Measurements from ENCODE around the gene SAFB. TPM values are rescaled to one million over a fixed set of nuclear protein-coding genes. Genes with fewer than 3 reads are reported as not detected.

The SAFB gene
- total and polyA plus RNA-seq, 2 of the 13 experiments (the other 11 are each of a cell fraction or from before 2014, with no cell fraction given): 21.0 to 28.4 TPM

DNA sequence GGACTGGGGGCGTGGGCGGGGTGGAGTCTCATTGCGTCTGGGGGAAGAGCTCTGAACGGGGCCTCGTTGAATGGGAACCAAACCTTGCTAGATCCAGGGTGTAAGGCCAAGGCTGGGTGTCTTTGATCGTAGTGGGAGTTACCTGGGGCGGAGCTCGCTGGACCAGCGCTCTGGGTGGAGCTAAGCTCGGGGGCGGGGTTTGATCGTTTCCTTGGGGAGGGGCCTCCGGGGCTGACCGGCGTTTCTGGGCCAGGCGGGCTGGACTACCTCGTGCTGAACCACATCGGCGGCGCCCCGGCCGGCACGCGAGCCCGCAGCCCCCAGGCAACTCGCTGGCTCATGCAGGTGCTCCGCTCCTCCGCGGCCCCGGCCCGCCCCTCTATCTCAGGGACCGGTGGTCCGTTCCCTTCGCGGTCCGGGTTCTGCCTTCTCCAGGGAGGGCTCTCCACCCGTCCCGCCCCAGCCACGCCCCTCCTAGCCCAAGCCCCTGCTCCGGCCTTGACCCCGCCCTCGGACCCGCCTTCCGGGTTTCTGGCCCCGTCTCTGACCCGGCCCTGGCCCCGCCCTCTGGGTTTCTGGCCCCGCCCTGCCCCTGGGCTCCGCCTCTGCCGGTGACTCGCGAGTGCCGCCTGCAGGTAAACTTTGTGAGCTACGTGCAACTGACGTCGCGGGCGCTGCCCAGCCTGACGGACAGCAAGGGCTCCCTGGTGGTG is 63.9 kb downstream of the SAFB start (continued):
- TF ChIP-seq, protein P1, sequence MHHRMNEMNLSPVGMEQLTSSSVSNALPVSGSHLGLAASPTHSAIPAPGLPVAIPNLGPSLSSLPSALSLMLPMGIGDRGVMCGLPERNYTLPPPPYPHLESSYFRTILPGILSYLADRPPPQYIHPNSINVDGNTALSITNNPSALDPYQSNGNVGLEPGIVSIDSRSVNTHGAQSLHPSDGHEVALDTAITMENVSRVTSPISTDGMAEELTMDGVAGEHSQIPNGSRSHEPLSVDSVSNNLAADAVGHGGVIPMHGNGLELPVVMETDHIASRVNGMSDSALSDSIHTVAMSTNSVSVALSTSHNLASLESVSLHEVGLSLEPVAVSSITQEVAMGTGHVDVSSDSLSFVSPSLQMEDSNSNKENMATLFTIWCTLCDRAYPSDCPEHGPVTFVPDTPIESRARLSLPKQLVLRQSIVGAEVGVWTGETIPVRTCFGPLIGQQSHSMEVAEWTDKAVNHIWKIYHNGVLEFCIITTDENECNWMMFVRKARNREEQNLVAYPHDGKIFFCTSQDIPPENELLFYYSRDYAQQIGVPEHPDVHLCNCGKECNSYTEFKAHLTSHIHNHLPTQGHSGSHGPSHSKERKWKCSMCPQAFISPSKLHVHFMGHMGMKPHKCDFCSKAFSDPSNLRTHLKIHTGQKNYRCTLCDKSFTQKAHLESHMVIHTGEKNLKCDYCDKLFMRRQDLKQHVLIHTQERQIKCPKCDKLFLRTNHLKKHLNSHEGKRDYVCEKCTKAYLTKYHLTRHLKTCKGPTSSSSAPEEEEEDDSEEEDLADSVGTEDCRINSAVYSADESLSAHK (CRISPR knock-in tag; IDR thresholded peaks at IDR 0.05; ENCODE audit: borderline replicate concordance): no peak
- TF ChIP-seq MYNN (CRISPR knock-in tag; IDR thresholded peaks at IDR 0.05; ENCODE audit: low read depth) (no peak), KLF9 (CRISPR knock-in tag; IDR thresholded peaks at IDR 0.05; ENCODE audit: low read depth) (no peak), MTF2 (CRISPR knock-in tag; IDR thresholded peaks at IDR 0.05; ENCODE audit: borderline replicate concordance) (no peak), ZNF619 (CRISPR knock-in tag; IDR thresholded peaks at IDR 0.05) (peak; percentile 81; the same call in 1 of the 2 replicates), ZNF350 (CRISPR knock-in tag; IDR thresholded peaks at IDR 0.05; ENCODE audit: borderline replicate concordance, low read depth) (0 out of 2 replicates have a peak, but pooled peaks have one; percentile 32), ASH2L (IDR thresholded peaks at IDR 0.05; ENCODE audit: insufficient read length, low read depth, low read length) (no peak), ZKSCAN8 (CRISPR knock-in tag; IDR thresholded peaks at IDR 0.05; ENCODE audit: borderline replicate concordance) (no peak), BRCA1 (CRISPR knock-in tag; IDR thresholded peaks at IDR 0.05) (no peak), ZNF430 (CRISPR knock-in tag; IDR thresholded peaks at IDR 0.05) (no peak), U2AF2 (IDR thresholded peaks at IDR 0.05; ENCODE audit: low read depth, low read length) (no peak), SMAD9 (CRISPR knock-in tag; IDR thresholded peaks at IDR 0.05) (no peak), POLR2AphosphoS5 (IDR thresholded peaks at IDR 0.05; ENCODE audit: low read depth, low read length) (peak; percentile 57), ZSCAN9 (CRISPR knock-in tag; IDR thresholded peaks at IDR 0.05; ENCODE audit: borderline replicate concordance) (no peak), DMAP1 (CRISPR knock-in tag; IDR thresholded peaks at IDR 0.05) (no peak; the same call in 1 of the 2 replicates), NCOA2 (CRISPR knock-in tag; IDR thresholded peaks at IDR 0.05) (no peak), ZNF7 (CRISPR knock-in tag; IDR thresholded peaks at IDR 0.05) (no peak), NAIF1 (CRISPR knock-in tag; IDR thresholded peaks at IDR 0.05; ENCODE audit: borderline replicate concordance) (no peak)
- TF ChIP-seq, protein P2, sequence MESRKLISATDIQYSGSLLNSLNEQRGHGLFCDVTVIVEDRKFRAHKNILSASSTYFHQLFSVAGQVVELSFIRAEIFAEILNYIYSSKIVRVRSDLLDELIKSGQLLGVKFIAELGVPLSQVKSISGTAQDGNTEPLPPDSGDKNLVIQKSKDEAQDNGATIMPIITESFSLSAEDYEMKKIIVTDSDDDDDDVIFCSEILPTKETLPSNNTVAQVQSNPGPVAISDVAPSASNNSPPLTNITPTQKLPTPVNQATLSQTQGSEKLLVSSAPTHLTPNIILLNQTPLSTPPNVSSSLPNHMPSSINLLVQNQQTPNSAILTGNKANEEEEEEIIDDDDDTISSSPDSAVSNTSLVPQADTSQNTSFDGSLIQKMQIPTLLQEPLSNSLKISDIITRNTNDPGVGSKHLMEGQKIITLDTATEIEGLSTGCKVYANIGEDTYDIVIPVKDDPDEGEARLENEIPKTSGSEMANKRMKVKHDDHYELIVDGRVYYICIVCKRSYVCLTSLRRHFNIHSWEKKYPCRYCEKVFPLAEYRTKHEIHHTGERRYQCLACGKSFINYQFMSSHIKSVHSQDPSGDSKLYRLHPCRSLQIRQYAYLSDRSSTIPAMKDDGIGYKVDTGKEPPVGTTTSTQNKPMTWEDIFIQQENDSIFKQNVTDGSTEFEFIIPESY (CRISPR knock-in tag; IDR thresholded peaks at IDR 0.05): no peak
- TF ChIP-seq, protein P3, sequence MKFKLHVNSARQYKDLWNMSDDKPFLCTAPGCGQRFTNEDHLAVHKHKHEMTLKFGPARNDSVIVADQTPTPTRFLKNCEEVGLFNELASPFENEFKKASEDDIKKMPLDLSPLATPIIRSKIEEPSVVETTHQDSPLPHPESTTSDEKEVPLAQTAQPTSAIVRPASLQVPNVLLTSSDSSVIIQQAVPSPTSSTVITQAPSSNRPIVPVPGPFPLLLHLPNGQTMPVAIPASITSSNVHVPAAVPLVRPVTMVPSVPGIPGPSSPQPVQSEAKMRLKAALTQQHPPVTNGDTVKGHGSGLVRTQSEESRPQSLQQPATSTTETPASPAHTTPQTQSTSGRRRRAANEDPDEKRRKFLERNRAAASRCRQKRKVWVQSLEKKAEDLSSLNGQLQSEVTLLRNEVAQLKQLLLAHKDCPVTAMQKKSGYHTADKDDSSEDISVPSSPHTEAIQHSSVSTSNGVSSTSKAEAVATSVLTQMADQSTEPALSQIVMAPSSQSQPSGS (CRISPR knock-in tag; IDR thresholded peaks at IDR 0.05): no peak
- TF ChIP-seq, protein P4, sequence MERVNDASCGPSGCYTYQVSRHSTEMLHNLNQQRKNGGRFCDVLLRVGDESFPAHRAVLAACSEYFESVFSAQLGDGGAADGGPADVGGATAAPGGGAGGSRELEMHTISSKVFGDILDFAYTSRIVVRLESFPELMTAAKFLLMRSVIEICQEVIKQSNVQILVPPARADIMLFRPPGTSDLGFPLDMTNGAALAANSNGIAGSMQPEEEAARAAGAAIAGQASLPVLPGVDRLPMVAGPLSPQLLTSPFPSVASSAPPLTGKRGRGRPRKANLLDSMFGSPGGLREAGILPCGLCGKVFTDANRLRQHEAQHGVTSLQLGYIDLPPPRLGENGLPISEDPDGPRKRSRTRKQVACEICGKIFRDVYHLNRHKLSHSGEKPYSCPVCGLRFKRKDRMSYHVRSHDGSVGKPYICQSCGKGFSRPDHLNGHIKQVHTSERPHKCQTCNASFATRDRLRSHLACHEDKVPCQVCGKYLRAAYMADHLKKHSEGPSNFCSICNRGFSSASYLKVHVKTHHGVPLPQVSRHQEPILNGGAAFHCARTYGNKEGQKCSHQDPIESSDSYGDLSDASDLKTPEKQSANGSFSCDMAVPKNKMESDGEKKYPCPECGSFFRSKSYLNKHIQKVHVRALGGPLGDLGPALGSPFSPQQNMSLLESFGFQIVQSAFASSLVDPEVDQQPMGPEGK (CRISPR knock-in tag; IDR thresholded peaks at IDR 0.05): peak; percentile 53; the same call in 1 of the 2 replicates
- TF ChIP-seq, protein P5, sequence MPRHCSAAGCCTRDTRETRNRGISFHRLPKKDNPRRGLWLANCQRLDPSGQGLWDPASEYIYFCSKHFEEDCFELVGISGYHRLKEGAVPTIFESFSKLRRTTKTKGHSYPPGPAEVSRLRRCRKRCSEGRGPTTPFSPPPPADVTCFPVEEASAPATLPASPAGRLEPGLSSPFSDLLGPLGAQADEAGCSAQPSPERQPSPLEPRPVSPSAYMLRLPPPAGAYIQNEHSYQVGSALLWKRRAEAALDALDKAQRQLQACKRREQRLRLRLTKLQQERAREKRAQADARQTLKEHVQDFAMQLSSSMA (CRISPR knock-in tag; IDR thresholded peaks at IDR 0.05): no peak
